DND-41 (cell line): ENCODE data around the gene EPHA10.

Experiments
- EZH2 ChIP-seq: IDR thresholded peaks from 3 replicates; pipeline ENCODE4 v1.6.1; 2012; ENCODE audit warnings: borderline replicate concordance, low read depth, mild to moderate bottlenecking, moderate library complexity, low read length, inconsistent platforms; ENCODE audit not compliant: severe bottlenecking
- TF ChIP-seq, protein P1 (sequence below): IDR thresholded peaks from 2 replicates; pipeline ENCODE4 v1.5.1; 2012; ENCODE audit warnings: borderline replicate concordance, low read length, moderate library complexity, mild to moderate bottlenecking; ENCODE audit not compliant: poor library complexity, severe bottlenecking; ENCODE audit errors: extremely low read depth

DNA sequence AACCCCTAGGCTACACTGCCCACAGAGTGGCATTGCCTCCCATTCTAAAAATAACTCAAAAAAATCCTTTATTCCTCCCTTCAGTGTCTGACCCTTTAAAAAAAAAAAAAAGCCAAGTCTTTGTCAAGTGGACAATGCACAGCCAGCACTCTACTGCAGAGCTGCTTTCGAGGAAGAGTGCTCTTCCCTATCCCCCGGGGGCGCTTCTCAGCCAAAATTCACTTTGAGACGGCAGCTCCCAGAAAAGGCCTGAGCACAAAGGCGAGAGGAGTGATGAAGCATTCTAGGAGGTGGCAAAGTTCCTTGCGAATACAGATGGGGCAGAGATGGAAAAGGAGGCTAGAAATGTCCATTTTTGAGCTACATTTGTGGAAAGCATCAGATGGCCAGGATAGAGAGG, 23.3 kb downstream of the EPHA10 start:
- TF ChIP-seq, protein P1, sequence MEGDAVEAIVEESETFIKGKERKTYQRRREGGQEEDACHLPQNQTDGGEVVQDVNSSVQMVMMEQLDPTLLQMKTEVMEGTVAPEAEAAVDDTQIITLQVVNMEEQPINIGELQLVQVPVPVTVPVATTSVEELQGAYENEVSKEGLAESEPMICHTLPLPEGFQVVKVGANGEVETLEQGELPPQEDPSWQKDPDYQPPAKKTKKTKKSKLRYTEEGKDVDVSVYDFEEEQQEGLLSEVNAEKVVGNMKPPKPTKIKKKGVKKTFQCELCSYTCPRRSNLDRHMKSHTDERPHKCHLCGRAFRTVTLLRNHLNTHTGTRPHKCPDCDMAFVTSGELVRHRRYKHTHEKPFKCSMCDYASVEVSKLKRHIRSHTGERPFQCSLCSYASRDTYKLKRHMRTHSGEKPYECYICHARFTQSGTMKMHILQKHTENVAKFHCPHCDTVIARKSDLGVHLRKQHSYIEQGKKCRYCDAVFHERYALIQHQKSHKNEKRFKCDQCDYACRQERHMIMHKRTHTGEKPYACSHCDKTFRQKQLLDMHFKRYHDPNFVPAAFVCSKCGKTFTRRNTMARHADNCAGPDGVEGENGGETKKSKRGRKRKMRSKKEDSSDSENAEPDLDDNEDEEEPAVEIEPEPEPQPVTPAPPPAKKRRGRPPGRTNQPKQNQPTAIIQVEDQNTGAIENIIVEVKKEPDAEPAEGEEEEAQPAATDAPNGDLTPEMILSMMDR, result no peak
- TF ChIP-seq EZH2, result no peak
